HCT116 (cell line): ENCODE measurements around the gene GATAD1.
"Not testable (repeated sequence)": the region's sequence is repeated elsewhere in the genome, so short reads cannot be mapped to it uniquely, and the experiment has no call there.

Experiments
- CBX3 ChIP-seq: IDR thresholded peaks from 2 replicates; pipeline ENCODE4 v1.6.1; 2012; ENCODE audit warnings: low read depth
- EGR1 ChIP-seq: IDR thresholded peaks from 2 replicates; pipeline ENCODE4 v1.6.1; 2012; ENCODE audit warnings: low read depth
- ELF1 ChIP-seq: IDR thresholded peaks from 2 replicates; pipeline ENCODE4 v1.6.1; 2012; ENCODE audit warnings: low read depth, borderline replicate concordance
- EZH2 ChIP-seq: fragments of 200-600 bp; sonication (generic); IDR thresholded peaks from 2 replicates; pipeline ENCODE4 v1.6.1; 2017; ENCODE audit warnings: antibody characterized with exemption, mixed run types
- EZH2phosphoT487 ChIP-seq: fragments of 200-600 bp; IDR thresholded peaks from 2 replicates; pipeline ENCODE4 v1.6.1; 2018; ENCODE audit warnings: antibody characterized with exemption, borderline replicate concordance
- JUND ChIP-seq: IDR thresholded peaks from 2 replicates; pipeline ENCODE4 v1.6.1; 2012
- POLR2A ChIP-seq: IDR thresholded peaks from 2 replicates; pipeline ENCODE4 v1.7.0; 2011; ENCODE audit warnings: borderline replicate concordance; ENCODE audit not compliant: insufficient read depth, insufficient read length; ENCODE audit errors: extremely low read depth
- POLR2AphosphoS5 ChIP-seq: IDR thresholded peaks from 2 replicates; pipeline ENCODE4 v1.6.1; 2011; ENCODE audit warnings: mild to moderate bottlenecking, low read depth, low read length, moderate library complexity
- TCF7L2 ChIP-seq: IDR thresholded peaks from 2 replicates; pipeline ENCODE4 v1.7.0; 2011; ENCODE audit warnings: borderline replicate concordance, inconsistent platforms; ENCODE audit not compliant: insufficient read depth, insufficient read length; ENCODE audit errors: extremely low read depth
- ZFX ChIP-seq: fragments of 450-650 bp; IDR thresholded peaks from 2 replicates; pipeline ENCODE4 v1.6.1; 2017
- ZNF274 ChIP-seq: fragments of 200-500 bp; sonication (Bioruptor generic); IDR thresholded peaks from 2 replicates; pipeline ENCODE4 v1.6.1; 2014; ENCODE audit warnings: mild to moderate bottlenecking, low read depth, low read length, inconsistent platforms
- TF ChIP-seq, protein P1 (sequence below), 3 experiments: fragments of 200-600 bp in 1 of 3; sonication (generic) in 1 of 3; IDR thresholded peaks in 2 of 3; conservative IDR thresholded peaks in 1 of 3; 2 replicates each; pipeline ENCODE4 v1.5.1; 2012 to 2017; ENCODE audit warnings: low read depth in 2 of 3, low read length in 2 of 3, antibody characterized with exemption in 1 of 3, borderline replicate concordance in 1 of 3, control low read depth in 1 of 3, mild to moderate bottlenecking in 1 of 3, mixed read lengths in 1 of 3, mixed run types in 1 of 3, moderate library complexity in 1 of 3; ENCODE audit not compliant: insufficient read depth in 1 of 3
- TF ChIP-seq, protein P2 (sequence below): IDR thresholded peaks from 2 replicates; pipeline ENCODE4 v1.6.1; 2011; ENCODE audit warnings: mild to moderate bottlenecking, low read length, moderate library complexity; ENCODE audit not compliant: insufficient replicate concordance; ENCODE audit errors: extremely low read depth
- TF ChIP-seq, protein P3 (sequence below): IDR thresholded peaks from 2 replicates; pipeline ENCODE4 v1.6.1; 2012

DNA sequence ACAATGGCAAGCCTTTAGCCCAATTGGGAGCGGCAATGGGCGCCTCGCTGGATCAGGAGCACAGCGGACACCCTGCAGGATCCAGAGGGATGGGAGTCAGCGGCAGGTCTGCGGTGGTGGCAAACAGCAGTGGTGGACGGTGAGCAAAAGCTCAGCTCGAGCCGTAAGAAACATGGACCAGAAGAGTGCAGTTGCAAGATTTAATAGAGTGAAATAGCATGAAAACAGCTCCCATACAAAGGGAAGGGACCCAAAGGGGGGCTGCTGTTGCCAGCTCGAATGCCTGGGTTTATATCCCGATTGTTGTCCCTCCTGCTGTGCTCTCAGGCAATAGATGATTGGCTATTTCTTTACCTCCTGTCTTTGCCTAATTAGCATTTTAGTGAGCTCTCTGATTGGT, 30.4 kb downstream of the GATAD1 start, which contains the start of gene ERVW-1:
- not testable (repeated sequence) for TF ChIP-seq EZH2, POLR2A, CBX3, EGR1, TCF7L2, ZFX, ZNF274, ELF1, JUND, POLR2AphosphoS5, EZH2phosphoT487
- TF ChIP-seq, protein P1, sequence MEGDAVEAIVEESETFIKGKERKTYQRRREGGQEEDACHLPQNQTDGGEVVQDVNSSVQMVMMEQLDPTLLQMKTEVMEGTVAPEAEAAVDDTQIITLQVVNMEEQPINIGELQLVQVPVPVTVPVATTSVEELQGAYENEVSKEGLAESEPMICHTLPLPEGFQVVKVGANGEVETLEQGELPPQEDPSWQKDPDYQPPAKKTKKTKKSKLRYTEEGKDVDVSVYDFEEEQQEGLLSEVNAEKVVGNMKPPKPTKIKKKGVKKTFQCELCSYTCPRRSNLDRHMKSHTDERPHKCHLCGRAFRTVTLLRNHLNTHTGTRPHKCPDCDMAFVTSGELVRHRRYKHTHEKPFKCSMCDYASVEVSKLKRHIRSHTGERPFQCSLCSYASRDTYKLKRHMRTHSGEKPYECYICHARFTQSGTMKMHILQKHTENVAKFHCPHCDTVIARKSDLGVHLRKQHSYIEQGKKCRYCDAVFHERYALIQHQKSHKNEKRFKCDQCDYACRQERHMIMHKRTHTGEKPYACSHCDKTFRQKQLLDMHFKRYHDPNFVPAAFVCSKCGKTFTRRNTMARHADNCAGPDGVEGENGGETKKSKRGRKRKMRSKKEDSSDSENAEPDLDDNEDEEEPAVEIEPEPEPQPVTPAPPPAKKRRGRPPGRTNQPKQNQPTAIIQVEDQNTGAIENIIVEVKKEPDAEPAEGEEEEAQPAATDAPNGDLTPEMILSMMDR (IDR thresholded peaks at IDR 0.05 in 2 of 3, conservative IDR thresholded peaks at IDR 0.05 in 1 of 3; ENCODE audit: borderline replicate concordance in 1 of 3, insufficient read depth in 1 of 3, low read depth in 2 of 3, low read length in 2 of 3): not testable (repeated sequence)
- TF ChIP-seq, protein P2, sequence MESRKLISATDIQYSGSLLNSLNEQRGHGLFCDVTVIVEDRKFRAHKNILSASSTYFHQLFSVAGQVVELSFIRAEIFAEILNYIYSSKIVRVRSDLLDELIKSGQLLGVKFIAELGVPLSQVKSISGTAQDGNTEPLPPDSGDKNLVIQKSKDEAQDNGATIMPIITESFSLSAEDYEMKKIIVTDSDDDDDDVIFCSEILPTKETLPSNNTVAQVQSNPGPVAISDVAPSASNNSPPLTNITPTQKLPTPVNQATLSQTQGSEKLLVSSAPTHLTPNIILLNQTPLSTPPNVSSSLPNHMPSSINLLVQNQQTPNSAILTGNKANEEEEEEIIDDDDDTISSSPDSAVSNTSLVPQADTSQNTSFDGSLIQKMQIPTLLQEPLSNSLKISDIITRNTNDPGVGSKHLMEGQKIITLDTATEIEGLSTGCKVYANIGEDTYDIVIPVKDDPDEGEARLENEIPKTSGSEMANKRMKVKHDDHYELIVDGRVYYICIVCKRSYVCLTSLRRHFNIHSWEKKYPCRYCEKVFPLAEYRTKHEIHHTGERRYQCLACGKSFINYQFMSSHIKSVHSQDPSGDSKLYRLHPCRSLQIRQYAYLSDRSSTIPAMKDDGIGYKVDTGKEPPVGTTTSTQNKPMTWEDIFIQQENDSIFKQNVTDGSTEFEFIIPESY: not testable (repeated sequence)
- TF ChIP-seq, protein P3, sequence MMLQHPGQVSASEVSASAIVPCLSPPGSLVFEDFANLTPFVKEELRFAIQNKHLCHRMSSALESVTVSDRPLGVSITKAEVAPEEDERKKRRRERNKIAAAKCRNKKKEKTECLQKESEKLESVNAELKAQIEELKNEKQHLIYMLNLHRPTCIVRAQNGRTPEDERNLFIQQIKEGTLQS: not testable (repeated sequence)
